GM19452 (cell line): ENCODE measurements around the gene IGLL5.
"Not testable (repeated sequence)": the region's sequence is repeated elsewhere in the genome, so short reads cannot be mapped to it uniquely, and the experiment has no call there.

Experiments
- ATAC-seq: cut with Tn5 transposase; IDR thresholded peaks from one replicate; pipeline ENCODE4 v1.9.1; 2021; ENCODE audit not compliant: unreplicated experiment

IGLL5 gene

GRCh38 chr22:22899342-22900080, 11.9 kb downstream of the IGLL5 start:
- ATAC-seq: not testable (repeated sequence)

- not testable (repeated sequence) for ATAC-seq
Observed at GRCh38 chr22:22900527-22901205, 13.1 kb downstream of the IGLL5 start.

- no peak for ATAC-seq
Observed at GRCh38 chr22:22901578-22902218, 14.1 kb downstream of the IGLL5 start.

GRCh38 chr22:22902247-22903001, 14.8 kb downstream of the IGLL5 start:
- ATAC-seq: no peak

GRCh38 chr22:22903355-22903777, 15.8 kb downstream of the IGLL5 start:
- ATAC-seq: no peak

GRCh38 chr22:22903781-22904192, 16.2 kb downstream of the IGLL5 start:
- not testable (repeated sequence) for ATAC-seq

GRCh38 chr22:22904736-22905135, 17.1 kb downstream of the IGLL5 start:
- not testable (repeated sequence) for ATAC-seq

GRCh38 chr22:22906391-22906790, 18.8 kb downstream of the IGLL5 start:
- ATAC-seq: not testable (repeated sequence)

- no peak for ATAC-seq
Observed at GRCh38 chr22:22906907-22907550, 19.4 kb downstream of the IGLL5 start.

- no peak for ATAC-seq
Observed at GRCh38 chr22:22907551-22908494, 20.2 kb downstream of the IGLL5 start.

GRCh38 chr22:22908495-22908861, 20.9 kb downstream of the IGLL5 start:
- no peak for ATAC-seq

- ATAC-seq: no peak
Observed at GRCh38 chr22:22908941-22909604, 21.5 kb downstream of the IGLL5 start.

GRCh38 chr22:22909605-22910271, 22.1 kb downstream of the IGLL5 start:
- ATAC-seq: no peak

GRCh38 chr22:22910272-22911240, 22.9 kb downstream of the IGLL5 start:
- no peak for ATAC-seq

- ATAC-seq: no peak
Observed at GRCh38 chr22:22911327-22912134, 23.9 kb downstream of the IGLL5 start.

- no peak for ATAC-seq
Observed at GRCh38 chr22:22912135-22912987, 24.7 kb downstream of the IGLL5 start.
